ENCODE results near the gene DLGAP1. TPM values are rescaled to one million over a fixed set of nuclear protein-coding genes. Genes with fewer than 3 reads are reported as not detected.

The DLGAP1 gene
- total and polyA plus RNA-seq, 9 donors = 2.0 to 42.7 (median 3.8) TPM

DNA sequence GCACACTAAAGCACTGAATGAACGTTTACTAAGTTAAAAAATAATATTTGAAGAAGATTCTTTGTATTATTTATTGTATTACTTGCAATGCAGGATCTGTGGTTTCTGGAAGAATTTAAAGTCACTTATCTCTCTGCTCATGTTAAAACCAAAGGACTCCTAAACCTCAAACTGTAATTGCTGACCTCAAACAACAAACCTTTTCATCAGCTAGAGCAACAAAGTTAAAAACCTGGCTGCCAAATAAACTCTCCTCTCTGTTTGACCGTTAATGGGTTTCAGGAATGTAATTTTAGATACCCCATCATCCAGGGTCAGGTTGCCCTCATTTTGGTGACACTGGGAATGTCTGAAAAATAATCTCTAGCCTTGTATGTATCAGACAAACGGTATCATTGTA, 766.0 kb downstream of the DLGAP1 start:
- Histone ChIP-seq H3K36me3 (no peaks in the 10 kb centered on the region), H3K27ac (no peak overlapping the region), H3K9me3 (no peaks in the 10 kb centered on the region), H3K4me1 (ENCODE audit: insufficient read depth) (no peaks in the 10 kb centered on the region), H3K4me3 (no peak overlapping the region), H3K27me3 (no peaks in the 10 kb centered on the region)
- TF ChIP-seq, protein P1, sequence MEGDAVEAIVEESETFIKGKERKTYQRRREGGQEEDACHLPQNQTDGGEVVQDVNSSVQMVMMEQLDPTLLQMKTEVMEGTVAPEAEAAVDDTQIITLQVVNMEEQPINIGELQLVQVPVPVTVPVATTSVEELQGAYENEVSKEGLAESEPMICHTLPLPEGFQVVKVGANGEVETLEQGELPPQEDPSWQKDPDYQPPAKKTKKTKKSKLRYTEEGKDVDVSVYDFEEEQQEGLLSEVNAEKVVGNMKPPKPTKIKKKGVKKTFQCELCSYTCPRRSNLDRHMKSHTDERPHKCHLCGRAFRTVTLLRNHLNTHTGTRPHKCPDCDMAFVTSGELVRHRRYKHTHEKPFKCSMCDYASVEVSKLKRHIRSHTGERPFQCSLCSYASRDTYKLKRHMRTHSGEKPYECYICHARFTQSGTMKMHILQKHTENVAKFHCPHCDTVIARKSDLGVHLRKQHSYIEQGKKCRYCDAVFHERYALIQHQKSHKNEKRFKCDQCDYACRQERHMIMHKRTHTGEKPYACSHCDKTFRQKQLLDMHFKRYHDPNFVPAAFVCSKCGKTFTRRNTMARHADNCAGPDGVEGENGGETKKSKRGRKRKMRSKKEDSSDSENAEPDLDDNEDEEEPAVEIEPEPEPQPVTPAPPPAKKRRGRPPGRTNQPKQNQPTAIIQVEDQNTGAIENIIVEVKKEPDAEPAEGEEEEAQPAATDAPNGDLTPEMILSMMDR (IDR thresholded peaks at IDR 0.05) = no peak
- TF ChIP-seq EP300 (IDR thresholded peaks at IDR 0.05) (no peak), POLR2A (IDR thresholded peaks at IDR 0.05) (no peak)
- WGBS, 3 donors = 7 to 16% (median 8%) methylated on average over 3 of the region's 3 CpGs
- intact Hi-C loops (cut with DNase I) = no loop called here
- no peak for DNase-seq

DNA sequence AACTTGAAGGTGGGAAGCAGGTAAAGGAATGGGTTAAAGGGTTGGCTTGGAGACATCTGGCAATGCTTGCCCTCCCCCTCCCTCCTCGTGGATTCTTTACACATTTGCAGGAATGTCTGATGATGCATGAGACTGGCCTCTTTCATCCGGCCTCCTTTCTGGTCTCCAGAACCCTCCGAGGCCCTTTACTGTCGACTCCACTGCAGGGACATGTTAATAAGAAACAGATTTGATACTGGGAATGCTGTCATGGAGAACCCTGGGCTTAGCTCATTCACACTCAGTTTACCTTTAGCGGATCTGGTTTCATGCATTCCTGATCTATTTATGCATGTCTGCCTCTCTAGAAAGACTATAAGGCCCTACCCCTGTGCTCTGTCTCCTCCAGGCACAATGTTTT, 766.4 kb downstream of the DLGAP1 start:
- WGBS, 3 donors = 12 to 15% (median 12%) methylated on average over 5 of the region's 5 CpGs
- intact Hi-C loops (cut with DNase I) = no loop called here
- H3K27ac ChIP-seq = no peak overlapping the region

DNA sequence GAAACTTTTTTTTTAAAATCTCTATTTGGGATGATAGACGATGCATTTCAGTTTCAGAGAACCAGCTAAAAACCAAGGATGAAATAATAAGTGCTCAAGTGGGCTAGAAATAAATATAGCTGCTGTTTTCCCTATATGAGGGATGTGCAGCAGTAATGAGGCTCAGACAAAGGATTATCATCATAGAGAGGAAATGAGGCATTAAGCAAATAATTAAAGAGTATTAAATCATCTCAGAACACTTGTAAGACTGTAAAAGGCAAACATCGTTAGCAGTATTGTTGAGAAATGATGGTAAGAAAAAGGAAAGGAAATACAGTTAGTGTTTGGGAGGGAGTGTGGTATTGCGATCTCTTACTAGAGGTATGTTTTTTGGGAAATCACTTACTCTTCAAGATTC, 771.6 kb downstream of the DLGAP1 start:
- Histone ChIP-seq H3K27me3 (no peaks in the 10 kb centered on the region), H3K4me3 (no peak overlapping the region), H3K9me3 (no peaks in the 10 kb centered on the region), H3K27ac (no peak overlapping the region), H3K4me1 (ENCODE audit: insufficient read depth) (no peaks in the 10 kb centered on the region), H3K36me3 (no peaks in the 10 kb centered on the region)
- intact Hi-C loops (cut with DNase I) = loop anchor here in 1 of 4 donors (5.0 kb wide), 1 partner anchor 396 kb away; no protein-coding TSS in a partner anchor
- DNase-seq = no peak
- 33 to 43% (median 39%) methylated on average over 3 of the region's 3 CpGs for WGBS, 3 donors
- TF ChIP-seq POLR2A (IDR thresholded peaks at IDR 0.05) = no peak
- no peak for TF ChIP-seq EP300 (IDR thresholded peaks at IDR 0.05)
- TF ChIP-seq, protein P1 (IDR thresholded peaks at IDR 0.05) = no peak

More for the DNA sequence above, 766.4 kb downstream of the DLGAP1 start:
- H3K4me1 ChIP-seq (ENCODE audit: insufficient read depth) = no peaks in the 10 kb centered on the region
- no peaks in the 10 kb centered on the region for H3K36me3 ChIP-seq
- H3K27me3 ChIP-seq = no peaks in the 10 kb centered on the region
- H3K4me3 ChIP-seq = no peak overlapping the region
- DNase-seq = no peak
- H3K9me3 ChIP-seq = no peaks in the 10 kb centered on the region
- TF ChIP-seq, protein P1 (IDR thresholded peaks at IDR 0.05) = no peak
- TF ChIP-seq EP300 (IDR thresholded peaks at IDR 0.05) = no peak
- no peak for TF ChIP-seq POLR2A (IDR thresholded peaks at IDR 0.05)

DNA sequence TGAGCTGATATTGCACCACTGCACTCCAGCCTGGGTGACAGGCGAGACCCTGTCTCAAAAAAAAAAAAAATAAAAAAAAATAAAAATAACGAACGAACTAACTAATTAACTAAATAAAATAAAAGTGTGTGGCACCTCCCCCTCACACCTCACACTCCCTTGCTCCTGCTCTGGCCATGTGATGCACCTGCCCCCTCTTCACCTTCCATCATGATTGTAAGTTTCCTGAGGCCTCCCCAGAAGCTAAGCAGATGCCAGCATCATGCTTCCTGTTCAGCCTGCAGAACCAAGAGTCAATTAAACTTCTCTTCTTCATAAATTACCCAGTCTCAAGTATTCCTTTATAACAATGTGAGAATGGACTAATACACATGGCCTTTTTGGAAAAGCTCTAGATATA, 773.0 kb downstream of the DLGAP1 start:
- TF ChIP-seq EP300 (IDR thresholded peaks at IDR 0.05) (no peak), POLR2A (IDR thresholded peaks at IDR 0.05) (no peak)
- TF ChIP-seq, protein P1 (IDR thresholded peaks at IDR 0.05) = no peak
- DNase-seq = no peak
- Histone ChIP-seq H3K4me1 (ENCODE audit: insufficient read depth) (no peaks in the 10 kb centered on the region), H3K27me3 (no peaks in the 10 kb centered on the region), H3K27ac (no peak overlapping the region), H3K36me3 (no peaks in the 10 kb centered on the region), H3K4me3 (no peak overlapping the region), H3K9me3 (no peaks in the 10 kb centered on the region)
- intact Hi-C loops (cut with DNase I) = loop anchor here in 1 of 4 donors (5.0 kb wide), 1 partner anchor 395 kb away; no protein-coding TSS in a partner anchor
- 94 to 99% (median 96%) methylated on average over 3 of the region's 3 CpGs for WGBS, 3 donors
